Uterus (tissue), 4 donors: ENCODE data around the gene ST6GAL2. TPM values are rescaled to one million over a fixed set of nuclear protein-coding genes. Genes with fewer than 3 reads are reported as not detected.

Source experiments
- DNase-seq, 2 donors: peaks; one replicate each; pipeline ENCODE4 v3.0.0-alpha.2; 2019 to 2020
- H3K27ac ChIP-seq, 2 donors: fragments of 200-600 bp; sonication (generic); 1 replicate in 1 of 2; 2 replicates in 1 of 2; pipeline ENCODE4 v1.5.1; 2016 to 2018
- H3K27me3 ChIP-seq, 2 donors: fragments of 200-600 bp; sonication (generic); one replicate each; pipeline ENCODE4 v1.5.1; 2018 to 2019; ENCODE audit warnings: control low read depth in 1 of 2
- H3K36me3 ChIP-seq, 2 donors: fragments of 200-600 bp; sonication (generic); one replicate each; pipeline ENCODE4 v1.5.1; 2019; ENCODE audit warnings: control low read depth in 1 of 2
- H3K4me1 ChIP-seq, 2 donors: fragments of 200-600 bp; sonication (generic); one replicate each; pipeline ENCODE4 v1.5.1; 2018 to 2019; ENCODE audit warnings: control low read depth in 1 of 2
- H3K4me3 ChIP-seq, 2 donors: fragments of 200-600 bp; sonication (generic); 1 replicate in 1 of 2; 2 replicates in 1 of 2; pipeline ENCODE4 v1.5.1; 2018 to 2019; ENCODE audit warnings: mild to moderate bottlenecking in 1 of 2
- H3K9me3 ChIP-seq, 2 donors: fragments of 200-600 bp; sonication (generic); one replicate each; pipeline ENCODE4 v1.5.1; 2019; ENCODE audit warnings: control low read depth in 1 of 2
- CTCF ChIP-seq, 4 experiments: fragments of 200-600 bp in 2 of 4; fragments of 450-650 bp in 2 of 4; sonication (generic) in 2 of 4; IDR thresholded peaks; one replicate each; pipeline ENCODE4 v1.5.1; 2016 to 2019; ENCODE audit warnings: antibody characterized with exemption in 4 of 4, mild to moderate bottlenecking in 2 of 4, moderate library complexity in 1 of 4
- POLR2A ChIP-seq, 2 donors: fragments of 450-650 bp; IDR thresholded peaks; one replicate each; pipeline ENCODE4 v1.6.1; 2016; ENCODE audit warnings: antibody characterized with exemption in 2 of 2, mild to moderate bottlenecking in 1 of 2, moderate library complexity in 1 of 2
- intact Hi-C: fragments of 100-400 bp; cut with DNase I; formaldehyde crosslinking; loops from one replicate; pipeline ENCODE4 v1.15.1; 2023; ENCODE audit warnings: low total_unique reads
- total RNA-seq, 4 donors: library from RNA; depleted of rRNA in 3 of 4; stranded (reverse); fragments of >200 nt in 3 of 4; gene quantifications; one replicate each; pipeline versions ENCODE4 v1.1.0 to v1.2.4, GENCODE V29; 2014 to 2023
- donor health status: DM: yes; HTN: yes; CAD: no.

Gene ST6GAL2
- total RNA-seq, 4 donors from 2014 or later: 0.51 to 64.2 (median 2.6) TPM; not detected in 1

GRCh38 chr2:106758901-106759497 lies 127.0 kb downstream of the ST6GAL2 start:
- Histone ChIP-seq H3K4me1 (peaks cover 0 to 5% of the 10 kb centered on the region in 2 donors), H3K27me3 (no peaks in the 10 kb centered on the region), H3K4me3 (no peak overlapping the region), H3K36me3 (no peaks in the 10 kb centered on the region), H3K27ac (no peak overlapping the region), H3K9me3 (no peaks in the 10 kb centered on the region)
- no peak for DNase-seq
- TF ChIP-seq CTCF (IDR thresholded peaks at IDR 0.05) (no peak), POLR2A (IDR thresholded peaks at IDR 0.05) (no peak)
- intact Hi-C loops: no loop called here
